Adrenal gland (tissue), 12 donors: ENCODE measurements around the gene CDK15. TPM values are rescaled to one million over a fixed set of nuclear protein-coding genes. Genes with fewer than 3 reads are reported as not detected.

Experiments used
- DNase-seq, 7 donors: peaks; one replicate each; pipeline ENCODE4 v3.0.0-alpha.2; 2019 to 2020
- H3K27ac ChIP-seq, 5 donors: fragments of 200-600 bp; sonication (generic) in 4 of 5; 1 replicate in 3 of 5; 2 replicates in 2 of 5; pipeline versions ENCODE4 v1.5.1 to v1.8.0; 2016 to 2020; ENCODE audit warnings: mild to moderate bottlenecking in 1 of 5
- H3K27me3 ChIP-seq: fragments of 200-600 bp; 2 replicates; pipeline ENCODE4 v1.8.0; 2021
- H3K36me3 ChIP-seq, 2 donors: fragments of 200-600 bp; replicated peaks in 1 of 2; 1 replicate in 1 of 2; 2 replicates in 1 of 2; pipeline versions ENCODE4 v1.5.1 to v1.8.0; 2018 to 2022
- H3K4me1 ChIP-seq, 2 donors: fragments of 200-600 bp; replicated peaks in 1 of 2; 1 replicate in 1 of 2; 2 replicates in 1 of 2; pipeline versions ENCODE4 v1.5.1 to v1.8.0; 2018 to 2021
- H3K4me3 ChIP-seq, 4 donors: fragments of 200-600 bp; sonication (generic) in 3 of 4; one replicate each; pipeline ENCODE4 v1.5.1; 2016 to 2018
- H3K9me3 ChIP-seq, 3 donors: fragments of 200-600 bp; sonication (generic) in 1 of 3; replicated peaks in 1 of 3; 1 replicate in 2 of 3; 2 replicates in 1 of 3; pipeline versions ENCODE4 v1.5.1 to v1.8.0; 2016 to 2021
- CTCF ChIP-seq, 6 experiments: fragments of 450-650 bp in 4 of 6; fragments of 200-600 bp in 2 of 6; sonication (generic) in 1 of 6; IDR thresholded peaks; 1 replicate in 5 of 6; 2 replicates in 1 of 6; pipeline versions ENCODE4 v1.5.1 to v1.8.0; 2016 to 2021; ENCODE audit warnings: antibody characterized with exemption in 6 of 6, mild to moderate bottlenecking in 2 of 6, moderate library complexity in 1 of 6
- POLR2A ChIP-seq, 2 donors: fragments of 450-650 bp; IDR thresholded peaks; one replicate each; pipeline ENCODE4 v1.6.1; 2017; ENCODE audit warnings: antibody characterized with exemption in 2 of 2, mild to moderate bottlenecking in 2 of 2, moderate library complexity in 1 of 2
- WGBS, 4 donors: extraction: QIAGEN DNeasy Blood & Tissue Kit in 2 of 4; methylation state at CpG; one replicate each; pipeline versions ENCODE4 v1.1.5 to v1.1.7; 2013 to 2017; 5-methylcytosine and 5-hydroxymethylcytosine counted together
- intact Hi-C, 2 donors: fragments of 100-400 bp; cut with DNase I; formaldehyde crosslinking; loops; one replicate each; pipeline versions ENCODE4 v1.14.1 to v1.15.0; 2022 to 2023
- polyA plus RNA-seq, 3 donors: library from polyadenylated mRNA; stranded (reverse); fragments of 200-250 nt in 2 of 3; fragments of 350-450 nt in 1 of 3; fragmentation: Illumina TruSeq in 1 of 3; extraction: RNeasy Lipid Tissue Mini Kit (QIAGEN cat#74804) in 1 of 3; gene quantifications; one replicate each; pipeline ENCODE4 v1.2.3, GENCODE V29; 2013 to 2014
- total RNA-seq, 9 donors: library from RNA; depleted of rRNA in 4 of 9; stranded (reverse); fragments of >200 nt in 4 of 9; fragments of 120-200 nt in 1 of 9; fragmentation: NEBNext Ultra II Directional in 1 of 9; extraction: Animal tissue kit (Norgen Biotek cat#: 25700) in 1 of 9; gene quantifications; one replicate each; pipeline versions ENCODE4 v1.1.0 to v1.2.4, GENCODE V29; 2013 to 2023
- donor health status: healthy with polysubstance abuse.
- donor health status: Bipolar disorder and iron deficiency.
- donor health status: DM: yes; HTN: yes; CAD: no.
- donor health status: DM: no; HTN: no; CAD: no.
- donor health status: DM: no; HTN: no; CAD: no.
- donor health status: DM: yes; HTN: yes; CAD: no.

The CDK15 gene
- total and polyA plus RNA-seq, 12 donors, result 0.06 to 1.2 (median 0.14) TPM; not detected in 1

- DNase-seq, result no peak
- WGBS, 4 donors, result 57 to 83% (median 76%) methylated on average over 3 of the region's 3 CpGs
Observed at GRCh38 chr2:201788371-201788770, 18.0 kb upstream of the CDK15 start.

GRCh38 chr2:201789395-201789794, 16.9 kb upstream of the CDK15 start:
- 22 to 41% (median 34%) methylated on average over 2 of the region's 2 CpGs for WGBS, 4 donors

More at GRCh38 chr2:201788371-201788770, 18.0 kb upstream of the CDK15 start:
- intact Hi-C loops, result no loop called here
- no peaks in the 10 kb centered on the region for H3K27me3 ChIP-seq
- H3K4me3 ChIP-seq, result no peak overlapping the region
- no peaks in the 10 kb centered on the region for H3K36me3 ChIP-seq
- TF ChIP-seq CTCF (IDR thresholded peaks at IDR 0.05) (no peak), POLR2A (IDR thresholded peaks at IDR 0.05) (no peak)
- H3K9me3 ChIP-seq, result no peaks in the 10 kb centered on the region
- no peak overlapping the region for H3K27ac ChIP-seq
- H3K4me1 ChIP-seq, result no peaks in the 10 kb centered on the region

GRCh38 chr2:201790291-201790690, 16.0 kb upstream of the CDK15 start:
- no peak for DNase-seq
- no peak overlapping the region for H3K27ac ChIP-seq
- no peaks in the 10 kb centered on the region for H3K36me3 ChIP-seq
- no peaks in the 10 kb centered on the region for H3K9me3 ChIP-seq
- WGBS, 4 donors, result 88 to 91% (median 90%) methylated on average over 3 of the region's 3 CpGs
- H3K27me3 ChIP-seq, result no peaks in the 10 kb centered on the region
- no peak for TF ChIP-seq CTCF (IDR thresholded peaks at IDR 0.05)
- no peak for TF ChIP-seq POLR2A (IDR thresholded peaks at IDR 0.05)
- no peaks in the 10 kb centered on the region for H3K4me1 ChIP-seq
- H3K4me3 ChIP-seq, result no peak overlapping the region
- intact Hi-C loops, result no loop called here

More at GRCh38 chr2:201789395-201789794, 16.9 kb upstream of the CDK15 start:
- Histone ChIP-seq H3K36me3 (no peaks in the 10 kb centered on the region), H3K4me3 (no peak overlapping the region), H3K9me3 (no peaks in the 10 kb centered on the region), H3K4me1 (no peaks in the 10 kb centered on the region), H3K27me3 (no peaks in the 10 kb centered on the region), H3K27ac (no peak overlapping the region)
- no peak for TF ChIP-seq POLR2A (IDR thresholded peaks at IDR 0.05)
- TF ChIP-seq CTCF (IDR thresholded peaks at IDR 0.05), result no peak
- DNase-seq, result no peak
- intact Hi-C loops, result no loop called here

GRCh38 chr2:201790989-201791388, 15.3 kb upstream of the CDK15 start:
- Histone ChIP-seq H3K4me3 (no peak overlapping the region), H3K27ac (no peak overlapping the region), H3K4me1 (no peaks in the 10 kb centered on the region), H3K27me3 (no peaks in the 10 kb centered on the region), H3K9me3 (no peaks in the 10 kb centered on the region), H3K36me3 (no peaks in the 10 kb centered on the region)
- no peak for DNase-seq
- WGBS, 4 donors, result 58 to 72% (median 67%) methylated on average over 2 of the region's 2 CpGs
- intact Hi-C loops, result no loop called here
- no peak for TF ChIP-seq CTCF (IDR thresholded peaks at IDR 0.05)
- no peak for TF ChIP-seq POLR2A (IDR thresholded peaks at IDR 0.05)
